Central memory CD8-positive, alpha-beta T cell (primary cell): ENCODE results near the gene NT5M.
"Not testable (repeated sequence)": the region's sequence is repeated elsewhere in the genome, so short reads cannot be mapped to it uniquely, and the experiment has no call there.

Experiments used
- ATAC-seq: fragments of 150-1000 bp; cut with Tn5 transposase; replicated peaks from 2 replicates; pipeline ENCODE4 v1.10.0; 2022; ENCODE audit warnings: mild to moderate bottlenecking, moderate FRiP score, moderate number of reproducible peaks; ENCODE audit not compliant: poor library complexity, severe bottlenecking; ENCODE audit errors: extremely low read depth
- DNase-seq, 2 donors: peaks; one replicate each; pipeline ENCODE4 v3.0.0; 2021; ENCODE audit warnings: low spot score in 2 of 2
- H3K27ac Mint-ChIP-seq: one replicate; pipeline ENCODE4 v1.8.0; 2022; ENCODE audit warnings: low read depth, mild to moderate bottlenecking, moderate library complexity, mixed read lengths
- H3K27me3 Mint-ChIP-seq: one replicate; pipeline ENCODE4 v1.8.0; 2022; ENCODE audit warnings: mixed read lengths
- H3K36me3 Mint-ChIP-seq: one replicate; pipeline ENCODE4 v1.8.0; 2022; ENCODE audit warnings: mild to moderate bottlenecking, moderate library complexity, mixed read lengths; ENCODE audit not compliant: insufficient read depth
- H3K4me1 Mint-ChIP-seq: one replicate; pipeline ENCODE4 v1.8.0; 2022; ENCODE audit warnings: mixed read lengths
- H3K4me3 Mint-ChIP-seq: one replicate; pipeline ENCODE4 v1.8.0; 2022; ENCODE audit warnings: mild to moderate bottlenecking, moderate library complexity, mixed read lengths
- H3K9me3 Mint-ChIP-seq: one replicate; pipeline ENCODE4 v1.8.0; 2022; ENCODE audit warnings: mixed read lengths

The NT5M gene

DNA sequence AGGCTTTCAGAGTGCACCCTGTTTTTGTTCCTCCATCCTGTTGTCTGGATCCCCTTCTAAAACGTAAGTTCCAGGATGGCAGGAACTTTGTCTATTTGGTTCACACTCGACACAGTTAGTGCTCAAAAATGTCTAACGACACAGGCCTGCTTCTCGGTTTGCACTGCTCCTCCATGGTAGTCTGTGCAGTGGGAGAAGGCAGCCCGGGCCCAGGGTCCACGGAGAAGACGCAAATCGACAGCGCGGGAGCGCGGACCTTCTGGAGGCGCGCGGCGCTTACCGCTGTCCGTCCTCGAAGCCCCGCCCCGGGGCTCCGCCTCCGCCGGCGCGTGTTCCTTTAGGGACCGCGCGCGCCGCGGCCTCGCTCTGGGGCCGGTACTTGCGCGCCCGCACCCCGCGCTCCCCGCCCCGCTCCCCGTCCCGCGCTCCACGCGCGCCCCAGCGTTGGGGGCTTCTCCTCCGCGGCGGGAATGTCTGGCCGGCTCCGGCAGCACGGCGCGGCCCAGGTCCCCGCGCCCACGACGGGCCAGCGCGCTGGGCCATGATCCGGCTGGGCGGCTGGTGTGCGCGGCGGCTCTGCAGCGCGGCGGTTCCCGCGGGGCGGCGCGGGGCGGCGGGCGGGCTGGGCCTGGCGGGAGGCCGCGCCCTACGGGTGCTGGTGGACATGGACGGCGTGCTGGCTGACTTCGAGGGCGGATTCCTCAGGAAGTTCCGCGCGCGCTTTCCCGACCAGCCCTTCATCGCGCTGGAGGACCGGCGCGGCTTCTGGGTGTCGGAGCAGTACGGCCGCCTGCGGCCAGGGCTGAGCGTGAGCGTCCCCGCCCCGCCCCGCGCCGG is at the start of gene NT5M:
TSS of gene NT5M (plus strand) at position 364 of the 837 bp plus-strand sequence. CDS start at position 542, 178 bp downstream.
- H3K27ac Mint-ChIP-seq, result peak within 1 kb of the TSS; percentile 80
- peaks cover 7% of the 10 kb centered on the region for H3K36me3 Mint-ChIP-seq
- DNase-seq (no peak), ATAC-seq (peak; percentile 30)
- peaks cover 24% of the 10 kb centered on the region for H3K4me1 Mint-ChIP-seq
- H3K4me3 Mint-ChIP-seq, result peak within 1 kb of the TSS; percentile 77
- H3K9me3 Mint-ChIP-seq, result no peaks in the 10 kb centered on the region
- H3K27me3 Mint-ChIP-seq, result peaks cover 7% of the 10 kb centered on the region

- ATAC-seq, result peak; percentile 49
These were observed 49.8 kb upstream of the NT5M start for GRCh38 chr17:17253406-17253805.

GRCh38 chr17:17254036-17254435 is 49.1 kb upstream of the NT5M start:
- H3K4me1 Mint-ChIP-seq, result peaks cover 6% of the 10 kb centered on the region
- H3K27ac Mint-ChIP-seq, result no peak overlapping the region
- no peak overlapping the region for H3K4me3 Mint-ChIP-seq
- no peak for ATAC-seq
- no peaks in the 10 kb centered on the region for H3K9me3 Mint-ChIP-seq
- H3K27me3 Mint-ChIP-seq, result no peaks in the 10 kb centered on the region
- peaks cover 66% of the 10 kb centered on the region for H3K36me3 Mint-ChIP-seq
- DNase-seq, result no peak

More at GRCh38 chr17:17253406-17253805, 49.8 kb upstream of the NT5M start:
- Mint-ChIP-seq H3K9me3 (no peaks in the 10 kb centered on the region), H3K4me1 (peaks cover 6% of the 10 kb centered on the region), H3K4me3 (no peak overlapping the region), H3K27me3 (no peaks in the 10 kb centered on the region), H3K27ac (no peak overlapping the region), H3K36me3 (peaks cover 67% of the 10 kb centered on the region)
- no peak for DNase-seq

- not testable (repeated sequence) for H3K4me1 Mint-ChIP-seq, H3K4me3 Mint-ChIP-seq, H3K27me3 Mint-ChIP-seq, DNase-seq, H3K9me3 Mint-ChIP-seq, ATAC-seq, H3K27ac Mint-ChIP-seq
- peaks cover 69% of the 10 kb centered on the region for H3K36me3 Mint-ChIP-seq
These were observed 47.5 kb upstream of the NT5M start for GRCh38 chr17:17255689-17256088.

GRCh38 chr17:17256316-17256715 is 46.9 kb upstream of the NT5M start:
- DNase-seq (no peak), ATAC-seq (no peak)
- peaks cover 75% of the 10 kb centered on the region for H3K36me3 Mint-ChIP-seq
- H3K4me3 Mint-ChIP-seq, result no peak overlapping the region
- H3K9me3 Mint-ChIP-seq, result no peaks in the 10 kb centered on the region
- H3K27ac Mint-ChIP-seq, result no peak overlapping the region
- peaks cover 6% of the 10 kb centered on the region for H3K4me1 Mint-ChIP-seq
- H3K27me3 Mint-ChIP-seq, result no peaks in the 10 kb centered on the region

DNA sequence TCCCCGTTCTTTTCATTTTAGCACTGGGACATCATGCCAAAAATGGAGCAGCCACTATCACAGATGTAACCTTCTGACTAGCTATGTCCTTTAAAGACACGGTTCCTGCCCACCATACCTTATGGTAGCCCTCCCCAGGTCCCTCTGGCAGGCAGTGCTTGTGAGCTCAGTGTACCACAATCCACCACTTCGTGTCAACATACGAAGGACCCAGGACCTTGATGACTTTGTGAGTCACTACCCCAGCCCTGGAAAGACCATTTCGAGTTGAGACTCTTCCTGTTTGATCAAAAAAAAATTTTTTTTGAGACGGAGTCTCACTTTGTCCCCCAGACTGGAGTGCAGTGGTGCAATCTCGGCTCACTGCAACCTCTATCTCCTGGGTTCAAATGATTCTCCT is 45.2 kb upstream of the NT5M start:
- Mint-ChIP-seq H3K4me1 (peaks cover 5% of the 10 kb centered on the region), H3K27me3 (no peaks in the 10 kb centered on the region), H3K27ac (no peak overlapping the region), H3K4me3 (no peak overlapping the region), H3K9me3 (no peaks in the 10 kb centered on the region), H3K36me3 (peaks cover 77% of the 10 kb centered on the region)
- no peak for ATAC-seq
- DNase-seq, result no peak

- no peaks in the 10 kb centered on the region for H3K9me3 Mint-ChIP-seq
- no peaks in the 10 kb centered on the region for H3K27me3 Mint-ChIP-seq
- no peaks in the 10 kb centered on the region for H3K4me1 Mint-ChIP-seq
- H3K27ac Mint-ChIP-seq, result no peak overlapping the region
- H3K36me3 Mint-ChIP-seq, result peaks cover 74% of the 10 kb centered on the region
- DNase-seq (no peak), ATAC-seq (no peak)
- H3K4me3 Mint-ChIP-seq, result no peak overlapping the region
These were observed 44.2 kb upstream of the NT5M start for GRCh38 chr17:17258998-17259397.

DNA sequence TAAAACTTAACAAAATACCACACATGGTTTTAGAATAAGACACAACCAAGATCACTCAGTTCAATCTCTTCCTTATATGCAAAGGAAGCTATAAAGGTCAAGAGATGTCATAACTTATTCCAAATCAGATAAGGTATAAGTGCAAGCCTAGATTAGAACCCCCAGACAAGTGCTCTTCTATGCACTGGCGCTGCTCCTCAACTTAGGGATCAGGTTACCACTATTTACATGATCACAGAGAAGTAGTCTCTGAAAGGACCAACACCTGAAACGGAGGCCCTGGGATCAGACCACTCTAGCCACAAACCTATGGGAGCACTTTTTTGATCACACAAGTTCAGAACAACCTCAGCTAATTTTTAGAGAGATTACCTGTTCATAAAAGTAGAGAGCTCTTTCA is 38.7 kb upstream of the NT5M start:
- DNase-seq (no peak), ATAC-seq (no peak)
- H3K4me3 Mint-ChIP-seq, result no peak overlapping the region
- H3K27me3 Mint-ChIP-seq, result no peaks in the 10 kb centered on the region
- no peaks in the 10 kb centered on the region for H3K4me1 Mint-ChIP-seq
- no peaks in the 10 kb centered on the region for H3K9me3 Mint-ChIP-seq
- H3K36me3 Mint-ChIP-seq, result peaks cover 79% of the 10 kb centered on the region
- H3K27ac Mint-ChIP-seq, result no peak overlapping the region

GRCh38 chr17:17269926-17270773 is 33.0 kb upstream of the NT5M start:
- Mint-ChIP-seq H3K27me3 (no peaks in the 10 kb centered on the region), H3K36me3 (peaks cover 56% of the 10 kb centered on the region), H3K9me3 (no peaks in the 10 kb centered on the region), H3K27ac (no peak overlapping the region), H3K4me1 (no peaks in the 10 kb centered on the region), H3K4me3 (no peak overlapping the region)
- ATAC-seq (no peak), DNase-seq (no peak)

- no peaks in the 10 kb centered on the region for H3K27me3 Mint-ChIP-seq
- peaks cover 37% of the 10 kb centered on the region for H3K36me3 Mint-ChIP-seq
- DNase-seq (no peak), ATAC-seq (no peak)
- no peak overlapping the region for H3K27ac Mint-ChIP-seq
- H3K4me3 Mint-ChIP-seq, result no peak overlapping the region
- H3K9me3 Mint-ChIP-seq, result no peaks in the 10 kb centered on the region
- peaks cover 16% of the 10 kb centered on the region for H3K4me1 Mint-ChIP-seq
These were observed 27.2 kb upstream of the NT5M start for GRCh38 chr17:17275971-17276370.

DNA sequence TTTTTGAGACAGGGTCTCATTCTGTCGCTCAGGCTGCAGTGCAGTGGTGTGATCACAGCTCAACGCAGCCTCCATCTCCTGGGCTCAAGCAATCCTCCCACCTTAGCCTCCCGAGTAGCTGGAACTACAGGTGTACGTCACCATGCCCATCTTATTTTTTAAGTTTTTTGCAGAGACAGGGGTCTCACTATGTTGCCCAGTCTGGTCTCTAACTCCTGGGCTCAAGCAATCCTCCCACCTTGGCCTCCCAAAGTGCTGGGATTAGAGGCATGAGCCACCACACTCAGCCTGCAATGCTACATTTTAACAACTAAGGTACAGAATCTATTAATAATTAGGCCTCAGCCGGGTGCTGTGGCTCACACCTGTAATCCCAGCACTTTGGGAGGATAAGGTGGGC is 25.7 kb upstream of the NT5M start:
- not testable (repeated sequence) for H3K4me3 Mint-ChIP-seq, ATAC-seq, H3K27me3 Mint-ChIP-seq, DNase-seq, H3K9me3 Mint-ChIP-seq
- H3K36me3 Mint-ChIP-seq, result peaks cover 44% of the 10 kb centered on the region
- peaks cover 26% of the 10 kb centered on the region for H3K4me1 Mint-ChIP-seq
- H3K27ac Mint-ChIP-seq, result peak overlapping the region; percentile 41

DNA sequence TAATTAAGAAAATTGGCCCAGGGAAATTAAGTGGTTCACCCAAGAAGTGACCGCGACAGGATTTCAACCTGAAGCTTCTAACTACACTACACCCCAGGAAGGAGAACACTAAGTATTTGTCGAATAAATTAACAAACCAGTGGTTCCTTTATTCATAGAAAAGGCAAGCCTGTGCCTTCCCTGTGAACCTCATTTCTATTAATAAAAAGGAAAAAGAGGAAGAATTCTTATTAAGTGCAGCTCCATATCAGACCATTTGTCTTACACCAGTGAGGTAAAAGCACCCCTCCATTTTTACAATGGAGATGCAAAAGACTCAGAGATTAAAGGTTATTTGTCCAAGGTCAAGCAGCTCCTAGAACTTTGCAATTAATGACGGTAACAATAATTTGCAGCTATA is 23.9 kb upstream of the NT5M start:
- DNase-seq, result no peak

More for the DNA sequence above, 23.9 kb upstream of the NT5M start:
- no peaks in the 10 kb centered on the region for H3K27me3 Mint-ChIP-seq
- peak overlapping the region; percentile 92 for H3K4me3 Mint-ChIP-seq
- peaks cover 38% of the 10 kb centered on the region for H3K36me3 Mint-ChIP-seq
- no peak for ATAC-seq
- peaks cover 26% of the 10 kb centered on the region for H3K4me1 Mint-ChIP-seq
- H3K9me3 Mint-ChIP-seq, result no peaks in the 10 kb centered on the region
- H3K27ac Mint-ChIP-seq, result no peak overlapping the region
